ENCODE data around the gene ADTRP.

- TF ChIP-seq POLR2A (IDR thresholded peaks at IDR 0.05), result no peak
- no peak for TF ChIP-seq CTCF (IDR thresholded peaks at IDR 0.05)
Observed at GRCh38 chr6:11665604-11666326, 112.8 kb downstream of the ADTRP start.
